HG03064 (cell line): ENCODE results near the gene SERPINB5.

Experiments used
- ATAC-seq: cut with Tn5 transposase; IDR thresholded peaks from one replicate; pipeline ENCODE4 v1.9.1; 2021; ENCODE audit warnings: low read depth; ENCODE audit not compliant: unreplicated experiment

SERPINB5 gene

GRCh38 chr18:63467699-63468098 is 9.1 kb upstream of the SERPINB5 start:
- ATAC-seq, result no peak

GRCh38 chr18:63468575-63468974 is 8.2 kb upstream of the SERPINB5 start:
- no peak for ATAC-seq

GRCh38 chr18:63470751-63471150 is 6.0 kb upstream of the SERPINB5 start:
- ATAC-seq, result no peak

- no peak for ATAC-seq
These were observed 4.4 kb upstream of the SERPINB5 start for GRCh38 chr18:63472380-63472779.

- ATAC-seq, result no peak
These were observed 442 bp downstream of the SERPINB5 start for GRCh38 chr18:63477200-63477599.

GRCh38 chr18:63477968-63478367 is 1.2 kb downstream of the SERPINB5 start:
- ATAC-seq, result no peak

GRCh38 chr18:63479826-63480225 is 3.1 kb downstream of the SERPINB5 start:
- ATAC-seq, result no peak

GRCh38 chr18:63480476-63480875 is 3.7 kb downstream of the SERPINB5 start:
- ATAC-seq, result no peak

GRCh38 chr18:63480915-63481314 is 4.2 kb downstream of the SERPINB5 start:
- ATAC-seq, result no peak

- no peak for ATAC-seq
These were observed 10.9 kb downstream of the SERPINB5 start for GRCh38 chr18:63487676-63488075.

- no peak for ATAC-seq
These were observed 11.4 kb downstream of the SERPINB5 start for GRCh38 chr18:63488160-63488559.

- ATAC-seq, result no peak
These were observed 16.1 kb downstream of the SERPINB5 start for GRCh38 chr18:63492851-63493250.

- ATAC-seq, result no peak
These were observed 18.9 kb downstream of the SERPINB5 start for GRCh38 chr18:63495675-63496074.

- ATAC-seq, result no peak
These were observed 29.0 kb downstream of the SERPINB5 start for GRCh38 chr18:63505566-63506335.

- ATAC-seq, result no peak
These were observed 29.5 kb downstream of the SERPINB5 start for GRCh38 chr18:63506336-63506646.

- ATAC-seq, result no peak
These were observed 31.8 kb downstream of the SERPINB5 start for GRCh38 chr18:63508596-63508995.

GRCh38 chr18:63511285-63511684 is 34.5 kb downstream of the SERPINB5 start:
- ATAC-seq, result no peak

- no peak for ATAC-seq
These were observed 37.6 kb downstream of the SERPINB5 start for GRCh38 chr18:63514326-63514725.

- no peak for ATAC-seq
These were observed 38.3 kb downstream of the SERPINB5 start for GRCh38 chr18:63514888-63515678.

- no peak for ATAC-seq
These were observed 39.0 kb downstream of the SERPINB5 start for GRCh38 chr18:63515801-63516200.

GRCh38 chr18:63518178-63519012 is 41.6 kb downstream of the SERPINB5 start:
- peak; percentile 98 for ATAC-seq
